Stimulated activated CD8-positive, alpha-beta memory T cell treated with anti-CD3 and anti-CD28 coated beads, Interleukin-12 subunit alpha, Interleukin-12 subunit beta, amount 100 ng/mL, for 4 hours (primary cell): ENCODE results near the gene MOSMO.
"Not testable (repeated sequence)": the region's sequence is repeated elsewhere in the genome, so short reads cannot be mapped to it uniquely, and the experiment has no call there.

ENCODE experiments used
- DNase-seq: peaks from one replicate; pipeline ENCODE4 v3.0.0-alpha.2; 2020; ENCODE audit warnings: low read depth

Gene MOSMO

DNA sequence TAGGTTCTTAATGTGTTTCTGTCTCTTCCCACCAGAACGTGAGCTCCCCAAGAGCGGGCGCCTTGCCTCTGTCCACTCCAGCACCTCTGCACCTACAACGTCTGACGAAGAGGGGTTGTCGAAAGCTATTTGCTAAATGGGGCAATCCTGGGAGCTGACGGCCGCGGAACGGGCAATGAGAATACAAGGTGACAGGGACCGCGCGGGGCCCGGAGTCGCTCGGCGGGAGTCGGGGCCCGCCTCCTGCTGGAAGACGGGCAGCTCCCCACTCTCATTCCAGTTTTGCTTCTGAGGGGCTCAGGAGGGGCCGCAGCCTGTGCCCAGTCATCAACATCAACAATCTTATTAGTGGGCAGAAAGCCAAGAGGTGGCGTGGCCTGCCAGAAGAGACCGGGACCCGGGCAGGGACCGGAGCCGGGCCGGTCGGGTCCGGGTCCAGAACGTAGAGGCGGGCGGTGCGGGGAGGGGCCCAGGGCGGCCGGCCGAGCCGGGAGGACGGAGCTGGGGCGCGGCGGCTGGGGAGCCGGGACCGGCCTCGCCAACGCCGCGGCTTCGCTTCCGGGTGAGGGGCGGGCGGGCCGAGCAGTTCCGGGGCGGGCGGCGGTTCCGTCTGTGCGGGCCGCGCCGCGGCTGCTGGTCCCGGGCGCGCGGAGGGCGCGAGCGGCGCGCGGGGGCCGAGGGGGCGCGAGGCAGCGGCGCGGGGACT is at the start of gene MOSMO:
TSS of gene MOSMO (plus strand) at position 603 of the 706 bp plus-strand sequence. CDS start 191 bp downstream, outside the sequence.
- peak; percentile 54 for DNase-seq

DNA sequence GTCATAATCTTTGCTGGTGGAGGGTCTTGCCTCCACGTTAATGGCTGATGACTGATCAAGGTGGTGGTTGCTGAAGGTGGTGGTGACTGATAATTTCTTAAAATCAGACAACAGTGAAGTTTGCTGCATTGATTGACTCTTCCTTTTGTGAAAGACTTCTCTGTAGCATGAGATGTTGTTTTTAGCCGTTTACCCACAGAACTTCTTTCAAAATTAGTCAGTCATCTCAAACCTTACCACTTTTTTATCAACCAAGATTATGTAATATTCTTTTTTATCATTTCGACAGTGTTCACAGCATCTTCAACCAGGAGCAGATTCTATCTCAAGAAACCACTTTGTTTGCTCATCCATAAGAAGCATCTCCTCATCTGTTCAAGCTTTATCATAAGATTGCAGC is 48.9 kb upstream of the MOSMO start:
- DNase-seq = no peak

DNA sequence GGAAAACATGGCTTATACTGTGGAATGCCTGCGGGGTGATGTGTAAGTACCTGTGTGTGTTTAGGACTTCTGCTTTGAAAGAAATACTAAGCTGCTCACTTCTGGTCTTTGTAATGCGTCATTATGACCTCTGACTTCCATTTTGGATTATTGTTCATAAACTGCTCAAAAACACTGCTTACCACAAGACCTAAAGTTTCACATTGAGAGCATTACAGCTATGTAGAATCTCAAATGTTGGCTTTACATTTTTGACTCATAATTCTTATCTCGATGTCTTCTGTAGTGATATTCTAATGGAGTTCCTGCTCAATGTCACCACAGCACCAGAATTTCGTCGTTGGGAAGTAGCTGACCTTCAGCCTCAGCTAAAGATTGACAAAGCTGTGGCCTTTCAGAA is 45.4 kb upstream of the MOSMO start:
- no peak for DNase-seq

DNA sequence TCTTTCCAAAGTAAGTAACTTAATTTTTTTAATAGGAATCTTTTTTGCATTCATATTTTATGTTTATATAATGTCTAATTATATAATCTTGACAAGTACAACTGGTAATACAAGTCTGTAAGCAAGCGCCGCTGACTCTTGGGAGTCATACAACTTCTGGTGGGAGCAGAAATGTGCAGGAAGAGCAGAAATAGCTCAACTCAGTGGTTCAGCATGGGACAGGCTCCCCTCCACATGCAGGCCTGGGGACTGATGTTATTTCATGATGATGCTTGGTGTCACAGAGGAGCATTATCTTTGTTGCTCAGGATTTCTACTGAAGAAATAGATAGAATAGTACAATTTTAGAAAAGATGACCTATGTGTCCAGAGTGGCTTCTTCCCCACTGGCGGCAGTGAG is 44.0 kb upstream of the MOSMO start:
- no peak for DNase-seq

DNA sequence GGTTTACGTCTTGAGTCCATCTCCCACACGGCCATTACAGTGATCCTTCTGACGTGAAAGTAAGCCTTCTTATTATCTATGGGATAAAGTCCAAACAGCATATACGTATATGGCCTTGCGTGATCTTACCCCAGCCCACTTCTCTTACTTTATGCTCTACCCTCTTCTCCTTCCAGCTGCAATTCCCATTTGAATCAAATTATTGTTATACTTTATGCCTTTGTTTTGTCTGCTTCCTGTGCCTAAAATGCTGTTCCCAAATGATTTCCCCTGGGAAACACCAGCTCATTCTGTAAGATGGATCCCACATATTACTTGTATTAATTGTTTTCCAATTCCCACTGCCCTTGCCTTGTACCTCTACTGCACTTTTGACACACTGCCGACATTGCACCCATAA is 43.6 kb upstream of the MOSMO start:
- no peak for DNase-seq

DNA sequence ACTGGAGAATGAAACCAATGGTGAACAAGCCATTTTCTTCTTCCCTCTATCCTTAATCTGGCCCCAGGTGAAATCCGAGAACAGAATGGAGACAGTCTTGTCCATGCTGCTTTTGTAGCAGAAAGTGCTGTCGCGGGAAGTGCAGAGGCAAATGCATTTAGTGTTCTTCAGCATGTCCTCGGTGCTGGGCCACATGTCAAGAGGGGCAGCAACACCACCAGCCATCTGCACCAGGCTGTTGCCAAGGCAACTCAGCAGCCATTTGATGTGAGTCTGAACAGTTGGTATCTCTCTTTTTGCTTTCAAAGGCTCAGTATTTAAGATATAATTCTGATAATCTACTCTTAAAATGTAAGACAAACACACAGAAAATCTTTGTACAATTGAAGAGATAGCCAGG is 36.1 kb upstream of the MOSMO start:
- no peak for DNase-seq

DNA sequence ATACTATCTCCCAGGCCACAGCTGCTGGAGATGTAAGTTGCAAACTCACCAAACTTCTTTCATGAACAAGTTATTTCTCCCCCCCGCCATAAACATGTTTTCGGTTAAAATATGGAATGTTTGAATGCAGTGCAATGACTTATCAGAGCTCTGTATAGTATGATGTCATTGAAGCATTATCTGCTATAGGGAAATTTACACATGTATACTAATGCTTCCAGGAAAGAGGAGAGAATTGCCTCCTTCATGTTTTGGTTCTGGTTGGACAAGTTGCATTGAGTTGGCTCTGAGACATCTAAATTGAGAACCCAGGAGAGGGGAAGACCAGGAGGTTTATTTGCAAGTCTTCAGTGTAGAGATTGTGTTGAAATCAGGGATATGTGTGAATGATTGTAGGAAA is 34.0 kb upstream of the MOSMO start:
- no peak for DNase-seq

DNA sequence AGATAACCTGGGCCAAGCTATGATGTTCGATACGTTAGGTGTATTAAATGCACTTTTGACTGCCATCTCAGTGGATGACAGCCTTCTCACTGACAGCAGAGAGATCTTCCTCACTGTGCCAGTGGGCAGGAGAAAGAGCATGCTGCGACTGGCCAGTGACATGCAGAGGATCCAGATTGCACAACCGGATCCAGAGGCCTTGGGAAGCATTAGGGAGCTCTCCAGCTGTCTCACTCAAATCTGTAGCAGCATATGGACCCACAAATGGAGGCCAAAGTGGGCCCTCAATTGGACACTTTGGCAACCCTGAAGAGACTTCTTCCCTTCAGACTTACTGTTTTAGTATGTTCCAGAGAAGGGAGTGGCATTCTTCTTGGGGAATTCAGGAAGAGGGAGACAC is 27.9 kb upstream of the MOSMO start:
- no peak for DNase-seq

DNA sequence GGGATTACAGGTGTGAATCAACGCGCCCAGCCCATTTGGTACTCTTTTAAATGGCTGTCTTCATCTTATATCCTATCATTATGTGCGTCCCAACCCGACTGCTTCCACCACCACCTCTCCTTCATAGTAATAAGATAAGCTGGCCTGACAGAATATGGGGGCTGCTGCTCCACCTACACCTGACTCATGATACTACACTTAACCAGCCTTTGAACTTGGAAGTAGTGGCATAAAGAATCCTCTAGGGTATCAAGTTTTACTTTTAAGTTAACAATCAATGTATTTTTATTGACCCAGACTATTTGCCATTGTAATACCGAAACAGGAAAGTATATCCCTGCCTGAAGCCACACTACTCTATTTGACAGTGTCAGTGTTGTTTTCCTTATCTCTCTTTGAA is 25.8 kb upstream of the MOSMO start:
- DNase-seq = no peak

DNA sequence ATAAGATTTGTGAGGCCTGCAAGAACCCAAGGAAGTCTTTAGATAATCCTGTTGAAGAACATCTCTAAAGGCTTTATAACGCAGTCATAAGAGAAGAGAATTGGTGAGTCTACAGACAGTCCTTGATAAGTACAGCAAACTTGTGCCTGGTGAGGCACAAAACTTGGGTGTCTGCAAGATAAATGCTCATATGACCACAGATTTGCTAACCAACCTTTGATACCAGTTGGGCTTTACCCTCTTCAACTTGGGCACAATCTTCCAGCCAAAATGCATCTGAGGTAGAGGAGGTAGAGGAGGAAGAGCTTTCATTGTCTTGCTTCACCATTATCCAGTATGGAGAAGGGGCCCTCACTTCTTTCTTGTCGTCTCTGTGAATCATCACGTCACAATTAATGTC is 23.8 kb upstream of the MOSMO start:
- no peak for DNase-seq

DNA sequence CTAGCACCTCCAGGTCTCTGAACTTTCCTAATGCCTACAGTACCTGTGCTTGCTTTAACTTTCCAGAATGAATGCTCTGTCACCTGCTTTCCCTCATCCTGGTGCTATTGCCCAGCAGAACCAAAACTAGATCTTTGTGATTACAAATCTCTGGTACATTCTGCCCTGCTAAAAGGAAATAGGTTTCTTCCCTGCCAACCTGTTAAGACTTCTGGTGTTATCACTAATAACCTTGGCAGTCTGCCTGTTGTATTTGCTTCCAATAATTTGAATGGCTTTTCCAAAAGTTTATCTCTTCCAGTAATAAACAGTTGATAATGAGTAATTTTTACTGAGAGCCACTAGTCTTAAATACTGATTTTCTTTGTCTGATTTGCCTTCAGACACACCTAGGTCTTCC is 22.4 kb upstream of the MOSMO start:
- DNase-seq = no peak

DNA sequence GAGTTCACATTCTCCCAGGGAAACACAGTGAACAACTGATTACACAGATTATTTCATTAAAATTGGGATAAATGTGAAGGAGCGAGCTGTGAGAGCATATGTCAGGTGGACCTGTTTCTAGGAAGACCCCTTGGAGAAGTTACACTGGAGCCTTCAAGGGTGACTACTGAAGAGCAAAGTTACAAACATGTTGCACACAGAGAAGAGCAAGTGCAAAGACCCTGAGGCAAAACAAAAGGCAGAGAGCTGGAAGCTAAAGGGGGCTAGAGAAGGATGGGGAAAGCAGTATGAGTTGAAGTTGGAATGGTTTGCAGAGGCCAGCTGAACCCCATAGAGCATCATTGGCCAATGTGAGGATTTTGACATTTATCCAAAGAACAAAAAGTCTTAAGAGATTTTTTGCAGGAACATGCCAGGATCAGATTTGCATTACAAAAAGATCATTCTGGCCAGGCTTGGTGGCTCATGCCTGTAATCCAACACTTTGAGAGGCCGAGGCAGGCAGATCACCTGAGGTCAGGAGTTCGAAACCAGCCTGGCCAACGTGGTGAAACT is 21.1 kb upstream of the MOSMO start:
- no peak for DNase-seq

DNA sequence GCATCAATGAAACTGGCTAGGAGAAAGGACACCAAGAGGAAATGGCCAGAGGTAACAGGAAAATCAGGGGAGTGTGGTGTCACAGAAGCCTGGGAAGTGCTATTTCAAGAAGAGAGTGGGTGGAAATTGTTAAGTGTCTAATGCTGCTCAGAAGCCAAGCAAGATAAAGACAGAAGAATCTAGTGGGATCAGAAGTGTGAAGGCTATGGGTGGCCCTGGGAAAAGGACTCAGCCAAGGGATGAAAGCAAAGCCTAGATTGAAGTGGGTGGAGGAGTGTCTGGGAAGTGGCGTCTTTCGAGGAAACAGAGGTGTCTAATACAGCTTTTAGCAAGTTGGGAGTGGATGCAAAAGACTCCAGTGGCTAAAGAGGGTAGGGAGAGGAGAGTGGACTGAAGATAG is 20.4 kb upstream of the MOSMO start:
- DNase-seq = no peak

DNA sequence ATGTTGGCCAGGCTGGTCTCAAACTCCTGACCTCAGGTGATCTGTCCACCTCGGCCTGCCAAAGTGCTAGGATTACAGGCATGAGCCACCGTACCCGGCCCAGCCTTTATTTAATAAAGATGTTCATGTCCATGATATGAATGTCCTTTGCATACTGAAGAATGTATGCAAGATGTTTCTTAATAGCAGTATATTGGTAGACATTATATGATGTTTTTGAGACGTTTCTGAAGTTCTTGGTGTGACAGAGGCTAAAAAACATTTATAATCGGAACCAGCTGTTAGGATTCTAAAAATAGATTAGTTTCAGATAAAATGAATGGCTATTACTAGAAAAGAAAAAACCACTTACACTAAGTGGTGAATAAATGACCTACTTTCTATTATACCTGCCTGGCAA is 18.8 kb upstream of the MOSMO start:
- no peak for DNase-seq

DNA sequence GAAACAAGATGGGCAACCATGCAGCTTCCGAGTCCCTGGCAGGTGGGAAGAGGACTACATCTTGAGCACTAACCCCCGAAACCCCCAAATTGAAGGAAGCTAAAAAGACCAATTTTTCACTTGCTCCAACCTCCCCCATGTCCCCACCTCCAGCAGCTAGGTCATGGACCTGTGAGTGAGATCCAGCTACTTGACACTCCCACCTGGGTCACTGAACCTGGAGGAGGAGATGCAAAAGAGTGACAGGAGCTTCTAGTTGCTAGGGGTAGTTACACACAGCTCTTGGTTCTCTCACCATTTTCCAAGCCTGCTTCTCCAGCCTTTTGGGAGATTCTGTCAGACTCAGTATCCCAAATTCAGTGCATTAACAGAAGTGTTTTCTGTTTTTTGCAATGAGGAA is 18.2 kb upstream of the MOSMO start:
- DNase-seq = no peak

DNA sequence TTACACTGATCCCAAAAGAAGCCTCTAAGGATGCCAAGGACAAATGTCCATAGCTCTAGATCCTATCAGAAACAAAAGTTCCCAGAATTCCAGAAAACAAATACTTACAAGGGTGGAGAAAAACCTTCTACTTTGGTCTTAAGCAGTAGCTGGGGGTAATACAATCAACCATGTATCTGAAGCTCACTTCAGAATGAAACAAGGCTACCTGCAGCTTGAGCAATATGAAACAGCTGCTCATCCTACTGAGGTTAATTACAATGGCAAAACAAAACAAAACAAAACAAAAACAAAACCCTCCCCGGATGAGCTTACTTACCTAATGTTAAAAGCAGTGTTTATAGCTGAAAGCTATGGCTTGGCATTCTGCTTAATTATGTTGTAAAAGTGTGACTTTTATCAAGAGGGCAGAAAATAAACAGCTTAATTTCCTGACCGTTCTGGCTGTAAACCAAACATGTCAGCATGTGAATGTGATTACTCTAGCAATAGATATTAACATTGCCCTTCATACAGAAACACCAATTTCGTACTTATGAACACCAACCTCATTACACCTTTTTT is 17.4 kb upstream of the MOSMO start:
- no peak for DNase-seq

DNA sequence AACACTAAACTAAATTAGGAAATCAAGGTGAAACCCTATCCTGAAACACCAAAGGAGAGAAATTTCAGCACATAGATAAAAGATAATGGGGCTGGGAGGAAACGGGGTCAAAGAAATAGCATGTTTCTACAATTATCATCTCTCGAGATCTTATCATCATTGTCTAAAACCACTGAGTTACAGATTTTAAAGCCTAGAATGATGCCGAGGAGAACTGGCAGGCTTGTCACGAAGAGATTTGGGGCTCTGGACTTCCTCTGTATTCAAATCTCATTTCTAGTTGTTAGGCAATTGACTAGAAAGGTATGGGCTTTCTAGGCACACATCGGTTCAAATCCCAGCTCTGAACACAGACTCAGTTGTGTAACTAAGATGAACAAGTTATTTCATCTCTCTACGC is 16.3 kb upstream of the MOSMO start:
- DNase-seq = no peak

DNA sequence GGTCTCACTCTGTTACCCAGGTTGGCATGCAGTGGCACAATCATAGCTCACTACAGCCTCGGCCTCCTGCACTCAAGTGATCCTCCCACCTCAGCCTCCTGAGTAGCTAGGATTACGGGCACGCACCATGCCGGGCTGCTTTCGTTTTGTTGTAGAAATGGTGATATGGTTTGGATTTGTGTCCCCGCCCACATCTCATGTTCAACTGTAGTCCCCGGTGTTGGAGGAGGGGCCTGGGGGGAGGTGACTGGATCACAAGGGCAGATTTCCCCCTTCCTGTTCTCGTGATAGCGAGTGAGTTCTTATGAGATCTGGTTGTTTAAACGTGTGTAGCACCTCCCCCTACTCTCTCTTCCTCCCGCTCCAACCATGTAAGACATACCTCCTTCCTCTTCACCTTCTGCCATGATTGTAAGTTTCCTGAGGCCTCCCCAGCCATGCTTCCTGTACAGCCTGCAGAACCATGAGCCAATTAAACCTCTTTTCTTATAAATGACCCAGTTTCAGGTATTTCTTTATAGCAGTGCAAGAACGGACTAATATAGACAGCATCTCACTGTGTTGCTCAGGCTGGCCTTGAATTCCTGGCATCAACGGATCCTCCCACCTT is 12.9 kb upstream of the MOSMO start:
- no peak for DNase-seq

DNA sequence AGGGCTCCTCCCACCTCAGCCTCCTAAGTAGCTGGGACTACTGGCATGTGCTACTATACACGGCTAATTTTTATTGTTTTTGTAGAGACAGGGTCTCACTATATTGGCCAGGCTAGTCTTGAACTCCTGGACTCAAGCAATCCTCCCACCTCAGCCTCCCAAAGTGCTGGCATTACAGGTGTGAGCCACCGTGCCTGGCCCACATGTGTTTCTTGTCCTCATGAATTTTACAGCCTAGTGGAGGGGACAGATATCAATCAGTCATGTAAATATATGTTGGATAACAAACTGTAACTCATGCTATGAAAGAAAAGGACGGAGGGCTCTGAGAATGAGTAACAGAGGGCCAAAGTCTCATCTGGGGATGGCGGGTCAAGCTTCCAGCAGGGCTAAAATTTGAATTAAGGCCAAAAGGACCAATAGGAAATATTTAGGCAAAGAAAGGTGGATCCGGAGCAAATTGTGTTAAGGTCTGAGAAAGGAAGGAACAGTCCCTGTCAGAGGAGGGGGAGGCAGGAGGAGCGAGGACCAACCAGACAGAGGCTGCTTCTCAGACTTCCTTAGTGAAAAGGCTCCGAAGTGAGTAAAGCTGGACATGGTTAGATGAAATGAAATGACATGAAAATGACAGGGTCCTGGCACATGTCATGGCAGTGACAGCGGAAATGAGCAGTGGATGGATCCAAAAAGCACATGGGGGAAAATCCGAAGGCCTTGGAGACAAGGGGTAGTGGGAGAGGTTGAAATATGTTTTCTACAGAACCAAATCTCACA is 10.8 kb upstream of the MOSMO start:
- no peak for DNase-seq

DNA sequence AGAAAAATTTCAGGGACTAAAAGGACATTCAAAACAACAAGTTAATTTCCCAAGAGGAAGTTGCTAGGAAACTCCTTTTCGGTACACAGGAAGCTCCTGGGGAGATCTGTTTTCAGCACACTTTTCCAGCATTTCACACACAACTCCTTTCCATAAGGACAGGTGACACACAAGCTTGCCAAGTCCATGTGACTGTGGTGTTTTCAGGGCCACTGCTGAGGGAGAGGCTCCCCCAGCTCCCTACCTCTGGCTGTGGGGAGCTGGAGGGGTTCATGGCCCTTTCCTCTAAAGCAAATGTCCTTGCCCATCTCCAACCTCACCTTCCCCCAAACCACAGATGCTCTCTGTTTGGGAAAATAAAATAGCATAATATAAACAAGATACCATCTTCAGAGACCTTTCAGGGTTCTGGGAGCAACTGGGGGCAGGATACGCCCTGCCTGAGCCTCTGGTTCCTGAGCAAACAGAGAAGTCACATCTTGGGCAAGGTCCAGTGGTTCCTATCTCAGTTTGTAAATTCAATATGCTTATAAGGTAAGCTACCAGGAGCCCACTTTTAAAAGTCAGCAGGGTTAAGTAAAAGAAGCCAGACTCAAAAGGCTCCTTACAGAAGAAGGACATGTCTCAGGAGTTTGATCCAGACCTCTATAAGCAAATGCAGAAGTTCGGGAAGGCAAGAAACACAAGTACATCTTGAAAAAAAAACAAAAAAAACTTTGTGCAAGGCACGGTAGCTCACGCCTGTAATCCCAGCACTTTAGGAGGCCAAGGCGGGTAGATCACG is 10.0 kb upstream of the MOSMO start:
- DNase-seq = no peak

DNA sequence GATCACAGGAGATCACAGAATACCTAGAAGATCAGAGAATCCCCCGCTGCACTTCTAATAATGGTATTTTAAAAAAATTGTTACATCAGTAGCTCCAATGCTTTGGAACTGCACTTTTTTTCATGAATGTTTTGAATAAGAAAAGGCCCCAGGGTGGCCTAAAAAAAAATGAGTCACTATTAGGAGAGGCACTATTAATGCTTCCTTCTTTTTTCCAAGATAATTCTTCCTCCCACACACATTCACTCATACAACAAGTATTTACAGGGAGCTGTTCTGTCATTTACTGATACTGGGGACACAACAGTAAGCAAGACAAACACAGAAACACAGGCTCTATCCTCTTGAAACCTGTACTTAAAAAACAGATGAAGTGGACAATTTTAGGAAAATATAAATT is 6.3 kb upstream of the MOSMO start:
- no peak for DNase-seq

DNA sequence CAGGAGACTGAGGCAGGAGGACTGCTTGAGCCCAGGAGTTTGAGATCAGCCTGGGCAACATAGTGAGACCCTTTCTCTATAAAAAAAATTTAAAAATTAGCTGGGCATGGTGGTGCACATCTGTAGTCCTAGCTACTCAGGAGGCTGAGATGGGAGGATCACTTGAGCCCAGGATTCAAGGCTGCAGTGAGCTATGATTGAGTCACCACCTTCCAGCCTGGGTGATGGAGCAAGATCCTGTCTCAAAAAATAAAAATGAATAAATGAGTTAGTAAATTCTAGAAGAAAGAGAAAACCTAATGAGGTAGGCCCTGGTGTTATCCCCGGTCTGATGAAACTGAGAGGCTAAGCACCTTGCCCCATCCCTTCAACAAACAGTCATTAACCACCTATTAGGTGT is 5.9 kb upstream of the MOSMO start:
- not testable (repeated sequence) for DNase-seq
